SJCRH30 (cell line): ENCODE measurements around the gene MGLL. TPM values are rescaled to one million over a fixed set of nuclear protein-coding genes. Genes with fewer than 3 reads are reported as not detected.

ENCODE experiments used
- DNase-seq, 2 experiments: peaks; one replicate each; pipeline ENCODE4 v3.0.0-alpha.2; 2015 to 2020
- H3K27ac ChIP-seq: fragments of 250-450 bp; sonication (Bioruptor Pico); 2 replicates; pipeline ENCODE4 v1.5.1; 2020; ENCODE audit warnings: mild to moderate bottlenecking, moderate library complexity
- H3K27me3 ChIP-seq: fragments of 250-450 bp; sonication (Bioruptor Pico); 2 replicates; pipeline ENCODE4 v1.5.1; 2020; ENCODE audit warnings: mild to moderate bottlenecking, moderate library complexity
- H3K36me3 ChIP-seq: fragments of 250-450 bp; sonication (Bioruptor Pico); 2 replicates; pipeline ENCODE4 v1.5.1; 2020; ENCODE audit warnings: mild to moderate bottlenecking, moderate library complexity
- H3K4me1 ChIP-seq: fragments of 250-450 bp; sonication (Bioruptor Pico); 2 replicates; pipeline ENCODE4 v1.5.1; 2020; ENCODE audit warnings: mild to moderate bottlenecking, moderate library complexity
- H3K4me3 ChIP-seq: fragments of 250-450 bp; sonication (Bioruptor Pico); 2 replicates; pipeline ENCODE4 v1.5.1; 2020; ENCODE audit warnings: mild to moderate bottlenecking, moderate library complexity
- H3K9me3 ChIP-seq: fragments of 250-450 bp; sonication (Bioruptor Pico); replicated peaks from 2 replicates; pipeline ENCODE4 v1.5.1; 2020; ENCODE audit warnings: mild to moderate bottlenecking, moderate library complexity
- total RNA-seq: library from RNA; depleted of rRNA; stranded (reverse); fragments of >200 nt; shearing (Covaris generic); gene quantifications from 2 replicates; pipeline ENCODE4 v1.2.3, GENCODE V29; 2014

Gene MGLL
- total RNA-seq, 1 experiment from 2014 or later = 41.7 TPM

- Histone ChIP-seq H3K36me3 (no peaks in the 10 kb centered on the region), H3K4me3 (no peak overlapping the region), H3K27me3 (no peaks in the 10 kb centered on the region), H3K27ac (no peak overlapping the region), H3K9me3 (no peaks in the 10 kb centered on the region), H3K4me1 (no peaks in the 10 kb centered on the region)
- no peak for DNase-seq
These were observed 26.1 kb upstream of the MGLL start for GRCh38 chr3:127848131-127849129.

- no peaks in the 10 kb centered on the region for H3K4me1 ChIP-seq
- no peak for DNase-seq
- no peak overlapping the region for H3K27ac ChIP-seq
- no peaks in the 10 kb centered on the region for H3K36me3 ChIP-seq
- H3K4me3 ChIP-seq = no peak overlapping the region
- H3K9me3 ChIP-seq = no peaks in the 10 kb centered on the region
- H3K27me3 ChIP-seq = no peaks in the 10 kb centered on the region
These were observed 25.0 kb upstream of the MGLL start for GRCh38 chr3:127847236-127847720.

- H3K36me3 ChIP-seq = no peaks in the 10 kb centered on the region
- no peak overlapping the region for H3K27ac ChIP-seq
- H3K9me3 ChIP-seq = no peaks in the 10 kb centered on the region
- DNase-seq = no peak
- no peaks in the 10 kb centered on the region for H3K4me1 ChIP-seq
- H3K4me3 ChIP-seq = no peak overlapping the region
- no peaks in the 10 kb centered on the region for H3K27me3 ChIP-seq
These were observed 24.3 kb upstream of the MGLL start for GRCh38 chr3:127846576-127846975.

DNA sequence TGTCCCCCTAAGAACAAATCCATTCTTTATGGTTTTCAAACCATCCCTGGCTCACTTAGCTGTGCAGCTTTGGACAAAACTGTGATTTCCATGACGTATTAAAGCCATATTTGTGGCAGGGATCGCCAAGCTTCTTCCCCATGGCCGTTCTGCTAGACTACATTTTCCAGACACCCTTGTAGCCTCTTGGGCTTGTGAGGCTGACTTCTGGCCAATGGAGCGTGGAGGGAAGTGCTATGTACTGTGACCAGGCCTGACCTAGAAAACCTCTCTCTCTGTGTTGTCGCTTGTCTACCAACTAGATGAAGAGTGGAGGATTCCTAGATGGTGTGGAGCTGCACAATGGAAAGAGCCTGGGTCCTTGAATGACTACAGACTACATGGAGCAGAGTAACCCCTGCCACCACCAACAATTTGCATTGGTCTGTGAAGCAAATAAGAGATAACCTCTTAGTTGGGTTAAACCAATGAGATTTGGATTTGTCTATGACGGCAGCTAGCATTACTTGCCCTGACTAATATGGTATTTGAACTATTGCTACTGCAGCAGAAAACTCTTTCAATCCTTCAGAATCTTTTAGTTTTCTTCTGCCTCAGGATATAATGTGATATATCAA, 22.1 kb upstream of the MGLL start:
- no peak overlapping the region for H3K27ac ChIP-seq
- DNase-seq = no peak
- no peaks in the 10 kb centered on the region for H3K36me3 ChIP-seq
- no peaks in the 10 kb centered on the region for H3K9me3 ChIP-seq
- H3K27me3 ChIP-seq = no peaks in the 10 kb centered on the region
- H3K4me1 ChIP-seq = no peaks in the 10 kb centered on the region
- no peak overlapping the region for H3K4me3 ChIP-seq

DNA sequence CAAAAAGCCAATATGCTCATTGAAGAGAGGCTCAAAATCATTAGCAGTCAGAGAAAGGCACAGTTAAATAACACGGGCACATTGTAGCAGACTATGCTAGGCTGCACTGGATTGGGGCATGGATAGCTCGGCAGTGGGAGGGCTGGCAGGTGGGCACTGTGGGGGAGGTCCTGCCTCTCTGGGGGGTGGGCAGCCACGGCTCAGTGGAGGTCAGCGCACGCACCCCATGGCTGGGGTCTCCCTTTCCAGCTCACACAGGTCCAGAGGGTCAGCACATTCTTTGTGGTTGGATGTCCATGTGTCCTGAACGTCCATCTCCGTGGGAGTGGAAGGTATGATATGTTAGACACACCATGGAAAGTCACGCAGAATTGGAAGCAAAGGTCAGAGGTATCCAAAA, 18.4 kb upstream of the MGLL start:
- no peak overlapping the region for H3K4me3 ChIP-seq
- H3K9me3 ChIP-seq = no peaks in the 10 kb centered on the region; the same call in 1 of the 2 replicates
- no peaks in the 10 kb centered on the region for H3K4me1 ChIP-seq
- H3K27me3 ChIP-seq = no peaks in the 10 kb centered on the region; the same call in 1 of the 2 replicates
- H3K27ac ChIP-seq = no peak overlapping the region
- no peak for DNase-seq
- H3K36me3 ChIP-seq = no peaks in the 10 kb centered on the region

GRCh38 chr3:127839099-127839498, 16.8 kb upstream of the MGLL start:
- Histone ChIP-seq H3K27ac (no peak overlapping the region), H3K36me3 (no peaks in the 10 kb centered on the region), H3K9me3 (no peaks in the 10 kb centered on the region; the same call in 1 of the 2 replicates), H3K4me1 (no peaks in the 10 kb centered on the region), H3K4me3 (no peak overlapping the region), H3K27me3 (no peaks in the 10 kb centered on the region; the same call in 1 of the 2 replicates)
- DNase-seq = no peak

DNA sequence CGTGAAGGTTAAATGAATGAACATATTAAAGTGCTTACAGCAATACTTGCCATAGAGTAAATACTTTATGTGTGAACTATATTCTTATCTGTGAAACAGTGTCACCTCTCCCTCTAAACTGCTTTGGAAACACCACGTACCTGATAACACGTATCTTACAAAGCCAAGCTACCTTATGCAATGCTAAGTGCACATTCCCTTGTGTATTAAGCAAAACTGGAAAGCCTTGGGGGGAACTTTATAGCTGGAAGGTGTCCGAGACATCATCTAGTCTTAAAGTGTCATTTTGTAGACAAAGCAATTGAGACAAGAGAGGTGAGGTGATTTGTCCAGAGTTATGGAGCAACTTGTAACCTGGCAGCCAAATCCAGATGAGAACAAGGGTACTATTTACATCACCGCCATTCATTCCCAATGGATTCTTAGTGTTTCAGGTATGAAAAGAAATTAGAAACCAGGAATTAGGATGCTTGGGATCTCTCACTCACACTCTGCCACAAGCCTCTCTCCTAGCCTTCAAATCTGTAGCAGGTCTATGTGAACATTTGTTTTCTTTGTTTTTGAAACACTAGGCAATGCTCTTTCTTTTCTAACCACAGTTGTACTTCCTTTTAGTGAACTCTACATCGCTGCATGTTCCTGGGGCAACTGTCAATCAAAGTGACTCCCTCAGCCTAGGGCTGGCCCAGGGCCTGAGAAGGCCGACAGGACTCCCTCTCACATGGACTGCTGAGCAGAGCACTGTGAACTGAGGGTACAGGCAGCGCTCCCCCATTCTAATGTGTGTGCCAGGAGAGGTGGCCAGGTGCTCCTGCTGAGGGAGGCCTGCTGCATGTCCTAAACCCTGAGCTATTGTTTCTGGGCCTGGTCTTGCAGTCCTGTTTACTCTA, 13.9 kb upstream of the MGLL start:
- Histone ChIP-seq H3K9me3 (no peaks in the 10 kb centered on the region; the same call in 1 of the 2 replicates), H3K27me3 (no peaks in the 10 kb centered on the region; the same call in 1 of the 2 replicates), H3K27ac (no peak overlapping the region), H3K36me3 (no peaks in the 10 kb centered on the region), H3K4me3 (no peak overlapping the region), H3K4me1 (no peaks in the 10 kb centered on the region)
- DNase-seq = no peak

- Histone ChIP-seq H3K27me3 (no peaks in the 10 kb centered on the region; the same call in 1 of the 2 replicates), H3K36me3 (no peaks in the 10 kb centered on the region), H3K27ac (no peak overlapping the region), H3K4me1 (no peaks in the 10 kb centered on the region), H3K9me3 (peaks cover 5% of the 10 kb centered on the region), H3K4me3 (no peak overlapping the region)
- no peak for DNase-seq
These were observed 12.5 kb upstream of the MGLL start for GRCh38 chr3:127834771-127835170.

DNA sequence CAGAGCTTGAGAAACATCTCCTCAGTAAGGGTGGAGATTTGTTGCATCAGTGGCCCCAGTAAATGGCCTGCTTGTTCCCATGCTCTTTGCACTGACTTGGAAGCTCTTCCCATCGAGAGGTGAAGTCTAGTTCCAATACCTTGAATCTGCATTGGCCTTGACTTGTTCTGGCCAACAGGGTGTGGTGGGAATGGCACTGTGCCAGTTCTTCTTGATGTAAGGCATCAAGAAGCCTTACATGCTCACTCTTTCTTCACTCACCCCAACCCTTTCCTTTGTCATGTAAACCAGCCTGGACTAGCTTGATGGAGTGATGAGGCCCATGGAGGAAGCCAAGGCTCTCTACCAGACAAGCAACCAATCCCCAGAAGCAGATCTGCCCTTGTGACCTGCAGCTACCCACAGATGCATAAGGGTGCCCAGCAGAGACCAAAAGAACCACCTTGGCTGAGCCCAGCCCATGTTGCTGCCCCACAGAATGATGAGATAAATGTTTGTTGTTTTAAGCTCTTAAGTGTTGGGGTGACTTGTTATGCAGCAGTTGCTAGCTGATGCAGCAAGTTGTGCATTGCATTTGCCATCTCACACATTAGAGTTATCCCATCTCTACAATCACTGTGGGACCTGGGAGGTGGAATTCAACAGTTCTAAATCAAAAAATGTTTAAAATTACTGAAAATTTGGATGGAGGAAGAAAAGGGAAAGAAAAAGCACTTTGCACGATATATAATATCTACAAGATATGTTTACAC, 11.1 kb upstream of the MGLL start:
- Histone ChIP-seq H3K9me3 (peaks cover 5% of the 10 kb centered on the region), H3K36me3 (no peaks in the 10 kb centered on the region), H3K4me3 (no peak overlapping the region), H3K27me3 (no peaks in the 10 kb centered on the region; the same call in 1 of the 2 replicates), H3K27ac (no peak overlapping the region), H3K4me1 (no peaks in the 10 kb centered on the region)
- DNase-seq = no peak

- Histone ChIP-seq H3K27me3 (no peaks in the 10 kb centered on the region), H3K27ac (no peak overlapping the region), H3K4me1 (no peaks in the 10 kb centered on the region), H3K9me3 (peaks cover 17% of the 10 kb centered on the region), H3K4me3 (no peak overlapping the region), H3K36me3 (no peaks in the 10 kb centered on the region)
- peak; percentile 57 to 76 for DNase-seq
These were observed 9.4 kb upstream of the MGLL start for GRCh38 chr3:127831723-127832172.

DNA sequence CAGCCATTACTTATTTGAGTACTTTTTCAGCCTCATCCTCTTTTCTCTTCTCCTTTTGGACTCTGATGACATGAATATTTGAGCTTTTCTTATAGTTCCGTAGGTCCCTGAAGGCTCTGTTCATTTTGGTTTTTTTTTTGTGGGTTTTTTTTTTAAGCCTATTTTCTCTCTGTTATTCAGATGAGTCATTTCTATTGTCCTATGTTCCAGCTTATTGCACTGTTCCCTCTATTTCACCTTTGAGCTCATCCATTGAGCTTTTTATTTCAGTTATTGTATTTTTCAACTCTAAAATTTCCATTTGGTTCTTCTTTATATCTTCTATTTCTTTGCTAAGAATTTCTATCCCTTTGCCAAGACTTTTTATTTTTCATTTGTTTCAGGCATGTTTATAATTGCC, 7.2 kb upstream of the MGLL start:
- Histone ChIP-seq H3K9me3 (peaks cover 17% of the 10 kb centered on the region), H3K4me1 (no peaks in the 10 kb centered on the region), H3K27me3 (no peaks in the 10 kb centered on the region), H3K4me3 (no peak overlapping the region), H3K27ac (no peak overlapping the region), H3K36me3 (no peaks in the 10 kb centered on the region)
- no peak for DNase-seq

- Histone ChIP-seq H3K36me3 (no peaks in the 10 kb centered on the region), H3K4me3 (no peak overlapping the region), H3K9me3 (peaks cover 17% of the 10 kb centered on the region), H3K27me3 (no peaks in the 10 kb centered on the region), H3K27ac (no peak overlapping the region), H3K4me1 (no peaks in the 10 kb centered on the region)
- no peak for DNase-seq
These were observed 5.5 kb upstream of the MGLL start for GRCh38 chr3:127827808-127828207.

GRCh38 chr3:127825756-127826155, 3.4 kb upstream of the MGLL start:
- Histone ChIP-seq H3K4me3 (no peak overlapping the region), H3K36me3 (no peaks in the 10 kb centered on the region), H3K4me1 (peaks cover 13% of the 10 kb centered on the region), H3K9me3 (peaks cover 16% of the 10 kb centered on the region), H3K27ac (no peak overlapping the region), H3K27me3 (no peaks in the 10 kb centered on the region)
- no peak for DNase-seq
